ENCODE results near the gene AFG1L.
A peak's percentile ranks its signal among the peaks of the same experiment; 100 is the strongest.
"Not testable (repeated sequence)": the region's sequence is repeated elsewhere in the genome, so short reads cannot be mapped to it uniquely, and the experiment has no call there.

AFG1L gene

DNA sequence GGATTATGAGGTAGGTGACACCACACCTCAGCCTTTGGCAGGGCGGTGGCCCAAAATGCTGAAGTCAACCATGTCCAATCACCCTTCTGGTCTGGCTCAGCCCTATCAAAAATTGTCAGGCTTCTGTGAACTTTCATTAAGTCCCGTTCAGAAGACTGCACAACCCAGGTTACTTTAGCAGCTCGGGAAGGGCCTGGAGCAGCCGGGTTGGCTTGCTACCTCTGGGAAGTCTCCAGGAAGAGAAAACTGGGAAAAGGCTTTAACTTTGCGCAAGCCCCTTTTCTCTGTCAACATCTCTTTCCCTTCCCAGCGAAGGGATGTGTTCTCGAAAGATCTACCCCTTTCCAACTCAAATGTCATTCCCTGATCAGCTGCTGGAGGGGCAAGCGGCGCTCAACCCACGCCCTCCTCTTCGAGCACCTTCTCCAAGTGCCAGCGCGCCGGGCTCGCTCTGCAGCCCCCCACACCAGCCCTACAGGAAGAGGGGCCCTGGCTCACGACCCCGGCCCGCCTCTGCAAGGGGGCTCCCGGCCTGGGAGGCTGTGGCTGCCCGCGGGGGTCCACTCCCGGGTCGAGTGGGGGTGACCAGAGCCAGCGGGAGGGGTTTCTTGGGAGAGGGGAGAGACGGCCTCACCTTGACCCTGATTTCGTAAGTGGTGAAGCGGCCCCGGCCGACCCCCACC lies 34.6 kb upstream of the AFG1L start:
- peaks cover 15% of the 10 kb centered on the region for H3K4me1 ChIP-seq (ENCODE audit: low read length)
- H3K4me3 ChIP-seq (ENCODE audit: low read length) = peak overlapping the region; percentile 93
- H3K27me3 ChIP-seq (ENCODE audit: low read depth, low read length) = no peaks in the 10 kb centered on the region
- peak overlapping the region; percentile 73 for H3K4me2 ChIP-seq (ENCODE audit: low read length)
- TF ChIP-seq EZH2phosphoT487 (IDR thresholded peaks at IDR 0.05; ENCODE audit: low read depth) = no peak
- TF ChIP-seq, protein P1, sequence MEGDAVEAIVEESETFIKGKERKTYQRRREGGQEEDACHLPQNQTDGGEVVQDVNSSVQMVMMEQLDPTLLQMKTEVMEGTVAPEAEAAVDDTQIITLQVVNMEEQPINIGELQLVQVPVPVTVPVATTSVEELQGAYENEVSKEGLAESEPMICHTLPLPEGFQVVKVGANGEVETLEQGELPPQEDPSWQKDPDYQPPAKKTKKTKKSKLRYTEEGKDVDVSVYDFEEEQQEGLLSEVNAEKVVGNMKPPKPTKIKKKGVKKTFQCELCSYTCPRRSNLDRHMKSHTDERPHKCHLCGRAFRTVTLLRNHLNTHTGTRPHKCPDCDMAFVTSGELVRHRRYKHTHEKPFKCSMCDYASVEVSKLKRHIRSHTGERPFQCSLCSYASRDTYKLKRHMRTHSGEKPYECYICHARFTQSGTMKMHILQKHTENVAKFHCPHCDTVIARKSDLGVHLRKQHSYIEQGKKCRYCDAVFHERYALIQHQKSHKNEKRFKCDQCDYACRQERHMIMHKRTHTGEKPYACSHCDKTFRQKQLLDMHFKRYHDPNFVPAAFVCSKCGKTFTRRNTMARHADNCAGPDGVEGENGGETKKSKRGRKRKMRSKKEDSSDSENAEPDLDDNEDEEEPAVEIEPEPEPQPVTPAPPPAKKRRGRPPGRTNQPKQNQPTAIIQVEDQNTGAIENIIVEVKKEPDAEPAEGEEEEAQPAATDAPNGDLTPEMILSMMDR (IDR thresholded peaks at IDR 0.05; ENCODE audit: low read depth, low read length) = no peak
- no peaks in the 10 kb centered on the region for H3K36me3 ChIP-seq (replicated peaks; ENCODE audit: low read depth, low read length)
- H3K27ac ChIP-seq (ENCODE audit: low read length) = peak overlapping the region; percentile 77
- peaks cover 33% of the 10 kb centered on the region for H3K79me2 ChIP-seq (ENCODE audit: low read length)
- H4K20me1 ChIP-seq (ENCODE audit: insufficient read depth, low read length) = peaks cover 14% of the 10 kb centered on the region
- 0 out of 2 replicates have a peak overlapping the region, but pooled peaks have one; percentile 30 for H2AFZ ChIP-seq (ENCODE audit: low read depth, low read length)
- peak overlapping the region; percentile 96 for H3K9ac ChIP-seq (ENCODE audit: low read length)
- no peaks in the 10 kb centered on the region for H3K9me3 ChIP-seq (ENCODE audit: insufficient read depth, low read length)

DNA sequence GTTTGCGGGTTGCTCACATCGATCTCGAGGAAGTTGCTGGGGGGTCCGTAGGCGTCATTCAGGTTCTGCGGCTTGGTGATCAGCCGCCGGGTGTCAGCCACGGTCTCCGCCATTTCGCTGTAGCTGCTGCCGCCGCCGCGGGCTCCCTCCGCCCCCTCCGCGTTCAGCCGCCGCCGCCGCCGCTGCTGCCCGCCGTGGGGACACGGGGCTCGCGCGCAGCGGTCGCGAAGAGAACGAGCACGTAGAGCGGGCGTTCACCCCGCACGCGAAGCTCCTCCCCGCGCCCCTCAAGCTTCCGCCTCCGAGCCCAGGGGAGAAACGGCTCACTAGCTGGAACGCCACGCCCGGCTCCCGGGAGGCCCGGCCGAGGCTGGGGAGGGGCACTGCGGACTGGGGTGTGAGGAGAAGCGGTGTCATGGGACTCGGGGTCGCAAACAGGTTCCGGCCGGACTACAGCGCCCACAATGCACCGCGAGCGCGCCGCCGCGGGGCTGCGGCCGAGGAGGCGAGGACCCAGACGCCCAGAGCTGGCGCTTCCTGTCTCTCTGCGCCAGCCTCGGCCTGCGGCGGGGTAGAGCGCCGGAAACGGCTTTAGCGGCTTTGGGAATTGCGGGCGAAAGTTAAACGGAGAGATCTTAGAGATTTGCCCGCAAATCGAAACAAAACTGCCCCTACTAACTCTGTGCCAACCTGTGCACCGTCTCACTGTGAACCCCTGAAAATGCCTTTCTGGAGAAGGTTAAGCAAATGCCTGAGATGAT lies 33.9 kb upstream of the AFG1L start, which contains the start of gene SNX3:
TSS of gene SNX3 (minus strand) at position 232 of the 761 bp plus-strand sequence. CDS start at position 113, 119 bp downstream.
- Histone ChIP-seq H3K79me2 (ENCODE audit: low read length) (peaks cover 29% of the 10 kb centered on the region), H3K9ac (ENCODE audit: low read length) (peak within 1 kb of the TSS; percentile 96), H2AFZ (ENCODE audit: low read depth, low read length) (peak within 1 kb of the TSS; percentile 91), H3K27ac (ENCODE audit: low read length) (peak within 1 kb of the TSS; percentile 77), H3K27me3 (ENCODE audit: low read depth, low read length) (no peaks in the 10 kb centered on the region), H3K9me3 (ENCODE audit: insufficient read depth, low read length) (no peaks in the 10 kb centered on the region), H3K36me3 (replicated peaks; ENCODE audit: low read depth, low read length) (no peaks in the 10 kb centered on the region), H4K20me1 (ENCODE audit: insufficient read depth, low read length) (peaks cover 14% of the 10 kb centered on the region), H3K4me1 (ENCODE audit: low read length) (peaks cover 15% of the 10 kb centered on the region), H3K4me2 (ENCODE audit: low read length) (peak within 1 kb of the TSS; percentile 90), H3K4me3 (ENCODE audit: low read length) (peak within 1 kb of the TSS; percentile 93)
- no peak for TF ChIP-seq EZH2phosphoT487 (IDR thresholded peaks at IDR 0.05; ENCODE audit: low read depth)
- TF ChIP-seq, protein P1 (IDR thresholded peaks at IDR 0.05; ENCODE audit: low read depth, low read length) = peak; percentile 8; the same call in 1 of the 2 replicates

DNA sequence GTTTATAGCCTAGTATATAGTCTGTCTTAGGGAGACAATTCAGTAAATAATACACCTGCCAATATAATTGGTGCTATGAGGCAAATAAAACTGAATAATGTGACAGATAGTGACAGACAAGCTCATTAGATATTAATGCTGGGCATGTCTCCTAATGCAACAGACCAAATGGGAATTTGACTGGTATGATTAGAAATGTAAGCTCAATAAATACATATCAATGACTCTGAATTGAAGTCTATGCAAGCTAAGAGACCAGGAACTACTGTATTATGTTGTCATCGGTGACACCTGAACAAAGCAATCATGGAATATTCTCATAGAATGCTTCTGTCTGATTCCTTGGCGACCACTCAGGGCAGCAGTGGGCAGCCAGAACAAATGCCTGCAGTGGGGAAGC lies 31.5 kb upstream of the AFG1L start:
- H3K27me3 ChIP-seq (ENCODE audit: low read depth, low read length) = no peaks in the 10 kb centered on the region
- peaks cover 15% of the 10 kb centered on the region for H3K4me1 ChIP-seq (ENCODE audit: low read length)
- no peak overlapping the region for H3K27ac ChIP-seq (ENCODE audit: low read length)
- no peak overlapping the region for H3K9ac ChIP-seq (ENCODE audit: low read length)
- no peak overlapping the region for H3K4me2 ChIP-seq (ENCODE audit: low read length)
- no peak overlapping the region for H3K4me3 ChIP-seq (ENCODE audit: low read length)
- TF ChIP-seq, protein P1 (IDR thresholded peaks at IDR 0.05; ENCODE audit: low read depth, low read length) = no peak
- TF ChIP-seq EZH2phosphoT487 (IDR thresholded peaks at IDR 0.05; ENCODE audit: low read depth) = no peak
- peaks cover 17% of the 10 kb centered on the region for H3K79me2 ChIP-seq (ENCODE audit: low read length)
- no peaks in the 10 kb centered on the region for H3K36me3 ChIP-seq (replicated peaks; ENCODE audit: low read depth, low read length)
- peaks cover 4% of the 10 kb centered on the region for H4K20me1 ChIP-seq (ENCODE audit: insufficient read depth, low read length)
- no peak overlapping the region for H2AFZ ChIP-seq (ENCODE audit: low read depth, low read length)
- H3K9me3 ChIP-seq (ENCODE audit: insufficient read depth, low read length) = no peaks in the 10 kb centered on the region

DNA sequence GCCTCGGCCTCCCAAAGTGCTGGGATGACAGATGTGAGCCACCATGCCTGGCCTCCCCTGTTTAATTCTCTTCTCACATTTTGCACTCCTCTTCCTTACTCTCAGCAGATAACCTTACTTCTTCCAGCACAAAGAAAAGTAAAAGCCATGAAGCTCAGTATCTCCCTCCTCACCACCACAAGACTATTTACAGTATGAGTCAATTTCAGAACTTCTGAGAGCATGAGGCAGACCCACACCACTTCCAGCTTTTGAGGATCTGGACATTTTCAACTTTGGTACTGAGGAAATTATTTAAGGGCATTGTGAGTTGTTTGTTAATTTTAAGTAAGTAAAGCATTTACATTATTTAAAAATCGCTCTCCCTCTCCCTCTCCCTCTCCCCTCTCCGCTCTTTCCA lies 26.0 kb upstream of the AFG1L start:
- H3K36me3 ChIP-seq (replicated peaks; ENCODE audit: low read depth, low read length) = no peaks in the 10 kb centered on the region
- TF ChIP-seq EZH2phosphoT487 (IDR thresholded peaks at IDR 0.05; ENCODE audit: low read depth) = no peak
- TF ChIP-seq, protein P1 (IDR thresholded peaks at IDR 0.05; ENCODE audit: low read depth, low read length) = no peak
- H3K27ac ChIP-seq (ENCODE audit: low read length) = no peak overlapping the region
- no peak overlapping the region for H3K9ac ChIP-seq (ENCODE audit: low read length)
- no peaks in the 10 kb centered on the region for H3K4me1 ChIP-seq (ENCODE audit: low read length)
- H3K9me3 ChIP-seq (ENCODE audit: insufficient read depth, low read length) = no peaks in the 10 kb centered on the region
- no peaks in the 10 kb centered on the region for H3K79me2 ChIP-seq (ENCODE audit: low read length)
- no peak overlapping the region for H3K4me2 ChIP-seq (ENCODE audit: low read length)
- H4K20me1 ChIP-seq (ENCODE audit: insufficient read depth, low read length) = no peaks in the 10 kb centered on the region
- no peaks in the 10 kb centered on the region for H3K27me3 ChIP-seq (ENCODE audit: low read depth, low read length)
- H3K4me3 ChIP-seq (ENCODE audit: low read length) = no peak overlapping the region
- H2AFZ ChIP-seq (ENCODE audit: low read depth, low read length) = no peak overlapping the region

DNA sequence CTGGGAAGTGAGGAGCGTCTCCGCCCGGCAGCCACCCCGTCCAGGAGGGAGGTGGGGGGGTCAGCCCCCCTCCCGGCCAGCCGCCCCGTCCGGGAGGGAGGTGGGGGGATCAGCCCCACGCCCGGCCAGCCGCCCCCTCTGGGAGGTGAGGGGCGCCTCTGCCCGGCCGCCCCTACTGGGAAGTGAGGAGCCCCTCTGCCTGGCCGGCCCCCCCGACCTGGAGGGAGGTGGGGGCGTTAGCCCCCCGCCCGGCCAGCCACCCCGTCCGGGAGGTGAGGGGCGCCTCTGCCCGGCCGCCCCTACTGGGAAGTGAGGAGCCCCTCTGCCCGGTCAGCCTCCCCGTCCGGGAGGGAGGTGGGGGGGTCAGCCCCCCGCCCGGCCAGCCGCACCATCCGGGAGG lies 24.9 kb upstream of the AFG1L start:
- H3K27ac ChIP-seq (ENCODE audit: low read length); H2AFZ ChIP-seq (ENCODE audit: low read depth, low read length); H3K79me2 ChIP-seq (ENCODE audit: low read length); H3K9ac ChIP-seq (ENCODE audit: low read length); H3K4me1 ChIP-seq (ENCODE audit: low read length); H4K20me1 ChIP-seq (ENCODE audit: insufficient read depth, low read length); H3K4me3 ChIP-seq (ENCODE audit: low read length); H3K36me3 ChIP-seq (replicated peaks; ENCODE audit: low read depth, low read length); H3K27me3 ChIP-seq (ENCODE audit: low read depth, low read length); H3K4me2 ChIP-seq (ENCODE audit: low read length); H3K9me3 ChIP-seq (ENCODE audit: insufficient read depth, low read length): not testable (repeated sequence)

All from OCI-LY3 (cell line).